Gastroesophageal sphincter (tissue), 4 donors: Measurements from ENCODE around the gene NUF2. TPM values are rescaled to one million over a fixed set of nuclear protein-coding genes. Genes with fewer than 3 reads are reported as not detected.

ENCODE experiments used
- ATAC-seq: fragments of 150-250 bp; one replicate; pipeline ENCODE4 v1.9.1; 2016; ENCODE audit warnings: mild to moderate bottlenecking, moderate library complexity
- H3K27ac ChIP-seq, 4 donors: fragments of 200-600 bp; sonication (generic) in 3 of 4; 1 replicate in 3 of 4; 2 replicates in 1 of 4; pipeline ENCODE4 v1.5.1; 2016 to 2019
- H3K27me3 ChIP-seq: fragments of 200-600 bp; sonication (generic); one replicate; pipeline ENCODE4 v1.5.1; 2019
- H3K36me3 ChIP-seq, 2 donors: fragments of 200-600 bp; sonication (generic); one replicate each; pipeline ENCODE4 v1.5.1; 2019; ENCODE audit warnings: control low read depth in 1 of 2
- H3K4me1 ChIP-seq, 3 donors: fragments of 200-600 bp; sonication (generic); 1 replicate in 2 of 3; 2 replicates in 1 of 3; pipeline ENCODE4 v1.5.1; 2016 to 2019; ENCODE audit warnings: control low read depth in 2 of 3
- H3K4me3 ChIP-seq, 2 donors: fragments of 200-600 bp; sonication (generic); one replicate each; pipeline ENCODE4 v1.5.1; 2019; ENCODE audit warnings: mild to moderate bottlenecking in 1 of 2, moderate library complexity in 1 of 2
- H3K9me3 ChIP-seq, 3 donors: fragments of 200-600 bp; sonication (generic); one replicate each; pipeline ENCODE4 v1.5.1; 2017 to 2019; ENCODE audit warnings: control low read depth in 2 of 3
- CTCF ChIP-seq, 4 experiments: fragments of 200-600 bp in 2 of 4; fragments of 450-650 bp in 2 of 4; sonication (generic) in 1 of 4; IDR thresholded peaks; one replicate each; pipeline ENCODE4 v1.5.1; 2017 to 2019; ENCODE audit warnings: antibody characterized with exemption in 4 of 4, mild to moderate bottlenecking in 2 of 4, moderate library complexity in 2 of 4
- EP300 ChIP-seq: sonication (generic); formaldehyde crosslinking; IDR thresholded peaks from one replicate; pipeline ENCODE4 v1.6.1; 2017; ENCODE audit warnings: antibody characterized with exemption, mild to moderate bottlenecking
- POLR2A ChIP-seq, 2 donors: fragments of 450-650 bp; IDR thresholded peaks; one replicate each; pipeline ENCODE4 v1.6.1; 2017; ENCODE audit warnings: antibody characterized with exemption in 2 of 2, mild to moderate bottlenecking in 2 of 2, moderate library complexity in 1 of 2
- POLR2AphosphoS5 ChIP-seq: sonication (generic); formaldehyde crosslinking; IDR thresholded peaks from one replicate; pipeline ENCODE4 v1.6.1; 2017; ENCODE audit warnings: antibody characterized with exemption
- WGBS, 2 donors: methylation state at CpG; one replicate each; pipeline ENCODE4 v1.1.5; 2018; ENCODE audit warnings: low coverage in 1 of 2; 5-methylcytosine and 5-hydroxymethylcytosine counted together
- total RNA-seq, 4 donors: library from RNA; depleted of rRNA; stranded (reverse); fragments of >200 nt; gene quantifications; one replicate each; pipeline ENCODE4 v1.1.0, GENCODE V29; 2016

The NUF2 gene
- total RNA-seq, 4 donors from 2014 or later = 0.94 to 1.7 TPM; not detected in 2

GRCh38 chr1:163382395-163382794 is 60.6 kb downstream of the NUF2 start:
- Histone ChIP-seq H3K27ac (peak overlapping the region in 3 of 4 donors; percentile 2 to 18 (median 9)), H3K36me3 (no peaks in the 10 kb centered on the region), H3K27me3 (no peaks in the 10 kb centered on the region), H3K9me3 (no peaks in the 10 kb centered on the region), H3K4me3 (no peak overlapping the region), H3K4me1 (peaks cover 0 to 12% (median 0%) of the 10 kb centered on the region in 3 donors)
- no peak for TF ChIP-seq CTCF (IDR thresholded peaks at IDR 0.05)
- no peak for TF ChIP-seq POLR2AphosphoS5
- no peak for TF ChIP-seq EP300
- no peak for TF ChIP-seq POLR2A (IDR thresholded peaks at IDR 0.05)
- WGBS, 2 donors = 19 to 46% methylated on average over 2 to 4 of the region's 4 CpGs
- ATAC-seq = no peak

- H3K36me3 ChIP-seq = no peaks in the 10 kb centered on the region
- H3K4me3 ChIP-seq = no peak overlapping the region
- ATAC-seq = no peak
- H3K4me1 ChIP-seq = peaks cover 0 to 7% (median 0%) of the 10 kb centered on the region in 3 donors
- no peaks in the 10 kb centered on the region for H3K27me3 ChIP-seq
- no peak overlapping the region for H3K27ac ChIP-seq
- H3K9me3 ChIP-seq = no peaks in the 10 kb centered on the region
- no peak for TF ChIP-seq POLR2AphosphoS5
Measured at GRCh38 chr1:163387146-163387545, 65.4 kb downstream of the NUF2 start.

- ATAC-seq = no peak
- H3K4me3 ChIP-seq = no peak overlapping the region
- H3K9me3 ChIP-seq = no peaks in the 10 kb centered on the region
- no peaks in the 10 kb centered on the region for H3K4me1 ChIP-seq
- 85 to 92% methylated on average over 4 of the region's 4 CpGs for WGBS, 2 donors
- TF ChIP-seq EP300 = no peak
- no peak for TF ChIP-seq CTCF (IDR thresholded peaks at IDR 0.05)
- no peak for TF ChIP-seq POLR2A (IDR thresholded peaks at IDR 0.05)
- no peak for TF ChIP-seq POLR2AphosphoS5
- no peaks in the 10 kb centered on the region for H3K27me3 ChIP-seq
- no peak overlapping the region for H3K27ac ChIP-seq
- no peaks in the 10 kb centered on the region for H3K36me3 ChIP-seq
Measured at GRCh38 chr1:163388970-163389369, 67.2 kb downstream of the NUF2 start.

- H3K27ac ChIP-seq = no peak overlapping the region
- H3K4me3 ChIP-seq = no peak overlapping the region
- no peak for ATAC-seq
- no peak for TF ChIP-seq CTCF (IDR thresholded peaks at IDR 0.05)
- no peak for TF ChIP-seq POLR2A (IDR thresholded peaks at IDR 0.05)
- TF ChIP-seq POLR2AphosphoS5 = no peak
- TF ChIP-seq EP300 = no peak
- H3K9me3 ChIP-seq = no peaks in the 10 kb centered on the region
- peaks cover 0 to 10% (median 0%) of the 10 kb centered on the region in 3 donors for H3K4me1 ChIP-seq
- H3K36me3 ChIP-seq = no peaks in the 10 kb centered on the region
- no peaks in the 10 kb centered on the region for H3K27me3 ChIP-seq
Measured at GRCh38 chr1:163395790-163396189, 74.0 kb downstream of the NUF2 start.

GRCh38 chr1:163397451-163398200 is 75.9 kb downstream of the NUF2 start:
- H3K9me3 ChIP-seq = no peaks in the 10 kb centered on the region
- H3K27ac ChIP-seq = no peak overlapping the region
- H3K4me3 ChIP-seq = no peak overlapping the region
- no peaks in the 10 kb centered on the region for H3K36me3 ChIP-seq
- ATAC-seq = no peak
- no peaks in the 10 kb centered on the region for H3K27me3 ChIP-seq
- WGBS, 2 donors = 47 to 64% methylated on average over 2 to 4 of the region's 4 CpGs
- peaks cover 0 to 10% (median 0%) of the 10 kb centered on the region in 3 donors for H3K4me1 ChIP-seq
- no peak for TF ChIP-seq POLR2AphosphoS5
- no peak for TF ChIP-seq EP300
- TF ChIP-seq POLR2A (IDR thresholded peaks at IDR 0.05) = no peak
- TF ChIP-seq CTCF (IDR thresholded peaks at IDR 0.05) = no peak
